Endometrial microvascular endothelial cells (primary cell): ENCODE measurements around the gene C1S. TPM values are rescaled to one million over a fixed set of nuclear protein-coding genes. Genes with fewer than 3 reads are reported as not detected.

ENCODE experiments used
- in situ Hi-C: cut with HindIII; loops from 2 replicates; pipeline ENCODE4 v1.10.0; 2017; ENCODE audit warnings: low sequenced_read_pairs, low pct_unique_long_range_greater_than_20kb; ENCODE audit errors: inconsistent ontology term
- total RNA-seq: library from RNA; depleted of rRNA; stranded (reverse); fragments of >200 nt; gene quantifications from one replicate; pipeline ENCODE4 v1.2.3, GENCODE V29; 2015; ENCODE audit errors: inconsistent ontology term

The C1S gene
- total RNA-seq, 1 donor from 2014 or later, result not detected

GRCh38 chr12:7113389-7113871 lies 52.9 kb downstream of the C1S start:
- in situ Hi-C loops, result loop anchor here (25.0 kb wide), 1 partner anchor 101 kb away; the partner anchor contains the start of gene LPCAT3

GRCh38 chr12:7114008-7114407 lies 53.5 kb downstream of the C1S start:
- in situ Hi-C loops, result loop anchor here (25.0 kb wide), 1 partner anchor 102 kb away; the partner anchor contains the start of gene LPCAT3

GRCh38 chr12:7114851-7115250 lies 54.3 kb downstream of the C1S start:
- in situ Hi-C loops, result loop anchor here (25.0 kb wide), 1 partner anchor 103 kb away; the partner anchor contains the start of gene LPCAT3

- in situ Hi-C loops, result loop anchor here (25.0 kb wide), 1 partner anchor 104 kb away; the partner anchor contains the start of gene LPCAT3
Observed at GRCh38 chr12:7116196-7116595, 55.7 kb downstream of the C1S start.

GRCh38 chr12:7116916-7117315 lies 56.4 kb downstream of the C1S start:
- in situ Hi-C loops, result loop anchor here (25.0 kb wide), 1 partner anchor 105 kb away; the partner anchor contains the start of gene LPCAT3

GRCh38 chr12:7117670-7118069 lies 57.2 kb downstream of the C1S start:
- in situ Hi-C loops, result loop anchor here (25.0 kb wide), 1 partner anchor 105 kb away; the partner anchor contains the start of gene LPCAT3

- in situ Hi-C loops, result loop anchor here (25.0 kb wide), 1 partner anchor 107 kb away; the partner anchor contains the start of gene LPCAT3
Observed at GRCh38 chr12:7118881-7119280, 58.4 kb downstream of the C1S start.

GRCh38 chr12:7120166-7120565 lies 59.6 kb downstream of the C1S start:
- in situ Hi-C loops, result loop anchor here (25.0 kb wide), 1 partner anchor 108 kb away; the partner anchor contains the start of gene LPCAT3

Other genes starting within 250 kb of the C1S start
- gene GPR162, start 238.9 kb upstream of the C1S start, total RNA-seq, result 0.19 TPM
- gene P3H3, start 232.3 kb upstream of the C1S start, total RNA-seq, result 32.3 TPM
- gene GNB3, start 219.8 kb upstream of the C1S start, total RNA-seq, result 0.74 TPM
- gene CDCA3, start 209.4 kb upstream of the C1S start, total RNA-seq, result 50.0 TPM
- gene USP5, start 208.6 kb upstream of the C1S start, total RNA-seq, result 102 TPM
- 1,455 TPM for gene TPI1, start 193.2 kb upstream of the C1S start, total RNA-seq
- 2.1 TPM for gene SPSB2, start 187.4 kb upstream of the C1S start, total RNA-seq
- gene LRRC23, start 155.9 kb upstream of the C1S start, total RNA-seq, result 5.9 TPM
- 9.8 TPM for gene ENO2, start 146.1 kb upstream of the C1S start, total RNA-seq
- 26.8 TPM for gene ATN1, start 132.8 kb upstream of the C1S start, total RNA-seq
- not detected for gene RNU7-1, start 116.9 kb upstream of the C1S start, total RNA-seq
- gene C12orf57, start 116.7 kb upstream of the C1S start, total RNA-seq, result 127 TPM
- 0.09 TPM for gene PTPN6, start 109.4 kb upstream of the C1S start, total RNA-seq
- 301 TPM for gene PHB2, start 90.1 kb upstream of the C1S start, total RNA-seq
- gene EMG1, start 89.8 kb upstream of the C1S start, total RNA-seq, result 39.9 TPM
- gene LPCAT3, start 42.2 kb upstream of the C1S start, total RNA-seq, result 28.2 TPM
- 8.8 TPM for gene C1R, start 31.7 kb downstream of the C1S start, total RNA-seq
- 22.3 TPM for gene C1RL, start 48.5 kb downstream of the C1S start, total RNA-seq
- gene RBP5, start 68.2 kb downstream of the C1S start, total RNA-seq, result 3.7 TPM
- gene CLSTN3, start 69.7 kb downstream of the C1S start, total RNA-seq, result 53.0 TPM
- gene PEX5, start 129.0 kb downstream of the C1S start, total RNA-seq, result 22.8 TPM
- gene ACSM4, start 243.4 kb downstream of the C1S start, total RNA-seq, result not detected